ENCODE measurements around the gene MAGI2.

- TF ChIP-seq ZBTB43 (CRISPR knock-in tag; conservative IDR thresholded peaks at IDR 0.05) (no peak), EP300 (IDR thresholded peaks at IDR 0.05; ENCODE audit: low read depth in 2 of 2, low read length in 2 of 2) (no peak), EP300 (CRISPR knock-in tag; IDR thresholded peaks at IDR 0.05; ENCODE audit: borderline replicate concordance) (no peak), FOXO1 (CRISPR knock-in tag; IDR thresholded peaks at IDR 0.05) (no peak), TIGD3 (CRISPR knock-in tag; IDR thresholded peaks at IDR 0.05; ENCODE audit: borderline replicate concordance) (no peak), GTF2F1 (IDR thresholded peaks at IDR 0.05; ENCODE audit: low read length) (no peak), TSC22D2 (CRISPR knock-in tag; IDR thresholded peaks at IDR 0.05; ENCODE audit: borderline replicate concordance) (no peak), SNRNP70 (IDR thresholded peaks at IDR 0.05; ENCODE audit: low read depth, low read length) (no peak)
Observed at GRCh38 chr7:78634093-78634492, 819.4 kb downstream of the MAGI2 start.
